DND-41 (cell line): ENCODE measurements around the gene POU4F2.

Experiments used
- ATAC-seq: fragments of 200-7000 bp; cut with Tn5 transposase; 3 replicates; pipeline ENCODE4 v1.9.1; 2021; ENCODE audit warnings: low read depth; ENCODE audit not compliant: insufficient read depth
- DNase-seq: peaks from one replicate; pipeline ENCODE4 v3.0.0-alpha.2; 2020
- H2AFZ ChIP-seq: 2 replicates; pipeline ENCODE4 v1.6.0; 2012; ENCODE audit warnings: low read depth, low read length
- H3K27ac ChIP-seq: 2 replicates; pipeline ENCODE4 v1.5.1; 2012; ENCODE audit warnings: low read length, inconsistent platforms
- H3K27me3 ChIP-seq: fragments of 200-600 bp; sonication (generic); 2 replicates; pipeline ENCODE4 v1.6.0; 2012; ENCODE audit warnings: low read length, mild to moderate bottlenecking, inconsistent platforms; ENCODE audit not compliant: insufficient read depth, poor library complexity
- H3K36me3 ChIP-seq: 2 replicates; pipeline ENCODE4 v1.5.1; 2012; ENCODE audit warnings: low read length, inconsistent platforms; ENCODE audit not compliant: insufficient read depth
- H3K4me1 ChIP-seq: 2 replicates; pipeline ENCODE4 v1.5.1; 2012; ENCODE audit warnings: mild to moderate bottlenecking, low read length; ENCODE audit not compliant: insufficient read depth
- H3K4me2 ChIP-seq: 2 replicates; pipeline ENCODE4 v1.6.0; 2012; ENCODE audit warnings: mild to moderate bottlenecking, moderate library complexity, low read length, inconsistent platforms; ENCODE audit not compliant: insufficient read depth
- H3K4me3 ChIP-seq, 2 experiments: fragments of 200-600 bp in 1 of 2; shearing (Covaris generic) in 1 of 2; 2 replicates each; pipeline ENCODE4 v1.5.1; 2012 to 2016; ENCODE audit warnings: inconsistent platforms in 2 of 2, low read length in 2 of 2, mild to moderate bottlenecking in 2 of 2, low read depth in 1 of 2, moderate library complexity in 1 of 2
- H3K79me2 ChIP-seq: 2 replicates; pipeline ENCODE4 v1.6.0; 2012; ENCODE audit warnings: low read length, inconsistent platforms; ENCODE audit not compliant: insufficient read depth
- H3K9ac ChIP-seq: 2 replicates; pipeline ENCODE4 v1.6.0; 2012; ENCODE audit warnings: low read depth, mild to moderate bottlenecking, inconsistent platforms, low read length, moderate library complexity
- H3K9me3 ChIP-seq: 2 replicates; pipeline ENCODE4 v1.5.1; 2012; ENCODE audit warnings: low read length, moderate library complexity, mild to moderate bottlenecking, inconsistent platforms; ENCODE audit not compliant: insufficient read depth, severe bottlenecking
- H4K20me1 ChIP-seq: 2 replicates; pipeline ENCODE4 v1.6.0; 2012; ENCODE audit warnings: low read length; ENCODE audit not compliant: insufficient read depth
- EZH2 ChIP-seq: IDR thresholded peaks from 3 replicates; pipeline ENCODE4 v1.6.1; 2012; ENCODE audit warnings: borderline replicate concordance, low read depth, mild to moderate bottlenecking, moderate library complexity, low read length, inconsistent platforms; ENCODE audit not compliant: severe bottlenecking
- TF ChIP-seq, protein P1 (sequence below): IDR thresholded peaks from 2 replicates; pipeline ENCODE4 v1.5.1; 2012; ENCODE audit warnings: borderline replicate concordance, low read length, moderate library complexity, mild to moderate bottlenecking; ENCODE audit not compliant: poor library complexity, severe bottlenecking; ENCODE audit errors: extremely low read depth

POU4F2 gene

GRCh38 chr4:146638786-146639505, at the start of gene POU4F2:
Gene POU4F2, plus strand, starts transcription at chr4:146638893. Its CDS starts 248 bp downstream, at chr4:146639141.
- no peak for DNase-seq
- TF ChIP-seq EZH2, result no peak
- TF ChIP-seq, protein P1, sequence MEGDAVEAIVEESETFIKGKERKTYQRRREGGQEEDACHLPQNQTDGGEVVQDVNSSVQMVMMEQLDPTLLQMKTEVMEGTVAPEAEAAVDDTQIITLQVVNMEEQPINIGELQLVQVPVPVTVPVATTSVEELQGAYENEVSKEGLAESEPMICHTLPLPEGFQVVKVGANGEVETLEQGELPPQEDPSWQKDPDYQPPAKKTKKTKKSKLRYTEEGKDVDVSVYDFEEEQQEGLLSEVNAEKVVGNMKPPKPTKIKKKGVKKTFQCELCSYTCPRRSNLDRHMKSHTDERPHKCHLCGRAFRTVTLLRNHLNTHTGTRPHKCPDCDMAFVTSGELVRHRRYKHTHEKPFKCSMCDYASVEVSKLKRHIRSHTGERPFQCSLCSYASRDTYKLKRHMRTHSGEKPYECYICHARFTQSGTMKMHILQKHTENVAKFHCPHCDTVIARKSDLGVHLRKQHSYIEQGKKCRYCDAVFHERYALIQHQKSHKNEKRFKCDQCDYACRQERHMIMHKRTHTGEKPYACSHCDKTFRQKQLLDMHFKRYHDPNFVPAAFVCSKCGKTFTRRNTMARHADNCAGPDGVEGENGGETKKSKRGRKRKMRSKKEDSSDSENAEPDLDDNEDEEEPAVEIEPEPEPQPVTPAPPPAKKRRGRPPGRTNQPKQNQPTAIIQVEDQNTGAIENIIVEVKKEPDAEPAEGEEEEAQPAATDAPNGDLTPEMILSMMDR, result no peak
- Histone ChIP-seq H3K4me2 (no peak within 1 kb of the TSS), H3K27me3 (no peaks in the 10 kb centered on the region), H4K20me1 (no peaks in the 10 kb centered on the region), H3K36me3 (no peaks in the 10 kb centered on the region), H3K4me1 (no peaks in the 10 kb centered on the region), H3K9me3 (no peaks in the 10 kb centered on the region), H3K79me2 (no peaks in the 10 kb centered on the region), H3K9ac (no peak within 1 kb of the TSS), H2AFZ (no peak within 1 kb of the TSS), H3K4me3 (no peak within 1 kb of the TSS), H3K27ac (no peak within 1 kb of the TSS)
- ATAC-seq, result no peak

DNA sequence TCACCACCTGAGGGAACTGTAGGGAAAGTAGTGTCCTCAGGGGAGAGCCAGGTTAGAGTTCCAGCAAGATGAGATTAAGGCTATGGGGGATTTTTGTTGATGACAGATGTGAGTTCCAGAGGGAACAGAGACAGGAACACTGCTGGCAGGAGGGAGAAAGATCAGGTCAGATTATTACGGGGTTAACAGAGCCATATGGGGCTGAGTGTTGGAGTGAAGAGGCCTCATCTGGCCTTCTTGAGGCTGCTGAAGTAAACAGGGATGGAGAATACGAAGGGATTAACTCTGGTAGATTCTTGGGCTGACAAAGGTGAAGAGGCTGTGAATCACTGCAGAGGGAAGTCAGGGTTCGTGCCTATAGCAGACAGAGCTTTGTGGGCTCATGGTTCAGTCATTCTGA, 47.9 kb upstream of the POU4F2 start:
- Histone ChIP-seq H3K36me3 (no peaks in the 10 kb centered on the region), H3K27ac (no peak overlapping the region), H3K79me2 (no peaks in the 10 kb centered on the region), H3K27me3 (no peaks in the 10 kb centered on the region), H3K9ac (no peak overlapping the region), H3K4me2 (no peak overlapping the region), H3K4me1 (no peaks in the 10 kb centered on the region), H4K20me1 (no peaks in the 10 kb centered on the region), H3K4me3 (no peak overlapping the region), H3K9me3 (no peaks in the 10 kb centered on the region), H2AFZ (no peak overlapping the region)
- TF ChIP-seq EZH2, result no peak
- TF ChIP-seq, protein P1, result no peak
- ATAC-seq, result no peak
- no peak for DNase-seq

- Histone ChIP-seq H3K4me1 (no peaks in the 10 kb centered on the region), H4K20me1 (no peaks in the 10 kb centered on the region), H3K27me3 (no peaks in the 10 kb centered on the region), H3K36me3 (no peaks in the 10 kb centered on the region), H3K4me2 (no peak overlapping the region), H3K9ac (no peak overlapping the region), H2AFZ (no peak overlapping the region), H3K9me3 (no peaks in the 10 kb centered on the region), H3K79me2 (no peaks in the 10 kb centered on the region), H3K27ac (no peak overlapping the region), H3K4me3 (no peak overlapping the region)
- TF ChIP-seq, protein P1, result no peak
- no peak for TF ChIP-seq EZH2
- DNase-seq, result no peak
- no peak for ATAC-seq
Observed at GRCh38 chr4:146592019-146592418, 46.7 kb upstream of the POU4F2 start.
